Esophagus muscularis mucosa (tissue), 4 donors: ENCODE measurements around the gene LRRC41. TPM values are rescaled to one million over a fixed set of nuclear protein-coding genes. Genes with fewer than 3 reads are reported as not detected.

Experiments used
- DNase-seq: peaks from one replicate; pipeline ENCODE4 v3.0.0-alpha.2; 2017; ENCODE audit errors: extremely low spot score
- H3K27ac ChIP-seq, 4 donors: fragments of 200-600 bp; sonication (generic); replicated peaks in 1 of 4; 1 replicate in 3 of 4; 2 replicates in 1 of 4; pipeline ENCODE4 v1.5.1; 2016 to 2019; ENCODE audit warnings: mild to moderate bottlenecking in 1 of 4
- H3K27me3 ChIP-seq, 4 donors: fragments of 200-600 bp; sonication (generic); one replicate each; pipeline versions ENCODE4 v1.5.1 to v1.6.0; 2016 to 2019
- H3K36me3 ChIP-seq, 4 donors: fragments of 200-600 bp; sonication (generic); one replicate each; pipeline ENCODE4 v1.5.1; 2016 to 2019
- H3K4me1 ChIP-seq, 4 donors: fragments of 200-600 bp; sonication (generic); one replicate each; pipeline ENCODE4 v1.5.1; 2016 to 2019
- H3K4me3 ChIP-seq, 4 donors: fragments of 200-600 bp; sonication (generic); 1 replicate in 2 of 4; 2 replicates in 2 of 4; pipeline ENCODE4 v1.5.1; 2016 to 2019; ENCODE audit warnings: mild to moderate bottlenecking in 4 of 4, moderate library complexity in 1 of 4
- H3K9me3 ChIP-seq, 4 donors: fragments of 200-600 bp; sonication (generic); 1 replicate in 3 of 4; 2 replicates in 1 of 4; pipeline ENCODE4 v1.5.1; 2016 to 2019
- CTCF ChIP-seq, 3 experiments: fragments of 200-600 bp in 2 of 3; fragments of 450-650 bp in 1 of 3; sonication (generic) in 2 of 3; IDR thresholded peaks; one replicate each; pipeline ENCODE4 v1.5.1; 2017 to 2019; ENCODE audit warnings: antibody characterized with exemption in 3 of 3, mild to moderate bottlenecking in 2 of 3, moderate library complexity in 1 of 3
- EP300 ChIP-seq: sonication (generic); formaldehyde crosslinking; IDR thresholded peaks from one replicate; pipeline ENCODE4 v1.6.1; 2017; ENCODE audit warnings: antibody characterized with exemption
- POLR2A ChIP-seq: fragments of 450-650 bp; IDR thresholded peaks from one replicate; pipeline ENCODE4 v1.6.1; 2017; ENCODE audit warnings: antibody characterized with exemption, moderate library complexity, mild to moderate bottlenecking, low read depth
- POLR2AphosphoS5 ChIP-seq, 2 donors: sonication (generic); formaldehyde crosslinking; IDR thresholded peaks; one replicate each; pipeline ENCODE4 v1.6.1; 2017; ENCODE audit warnings: antibody characterized with exemption in 2 of 2
- WGBS: methylation state at CpG from one replicate; pipeline ENCODE4 v1.1.5; 2018; 5-methylcytosine and 5-hydroxymethylcytosine counted together
- intact Hi-C: fragments of 100-400 bp; cut with DNase I; formaldehyde crosslinking; loops from one replicate; pipeline ENCODE4 v1.15.1; 2023
- total RNA-seq, 4 donors: library from RNA; depleted of rRNA; stranded (reverse); fragments of >200 nt; gene quantifications; one replicate each; pipeline versions ENCODE4 v1.1.0 to v1.2.1, GENCODE V29; 2016

LRRC41 gene
- total RNA-seq, 4 donors from 2014 or later: 59.0 to 81.1 (median 75.8) TPM

GRCh38 chr1:46275030-46275337 lies 28.4 kb downstream of the LRRC41 start:
- H3K27me3 ChIP-seq: no peaks in the 10 kb centered on the region

GRCh38 chr1:46274225-46275029 lies 29.0 kb downstream of the LRRC41 start:
- no peaks in the 10 kb centered on the region for H3K27me3 ChIP-seq
- TF ChIP-seq POLR2AphosphoS5 (IDR thresholded peaks at IDR 0.05) (peak in 1 of 2 donors; percentile 15), POLR2A (no peak), CTCF (IDR thresholded peaks at IDR 0.05) (no peak)

More at GRCh38 chr1:46275030-46275337, 28.4 kb downstream of the LRRC41 start:
- Histone ChIP-seq H3K9me3 (no peaks in the 10 kb centered on the region), H3K27ac (no peak overlapping the region), H3K4me1 (no peaks in the 10 kb centered on the region), H3K36me3 (peaks cover 9 to 30% (median 27%) of the 10 kb centered on the region in 4 donors), H3K4me3 (no peak overlapping the region)
- 94% methylated on average over 6 of the region's 6 CpGs for WGBS
- intact Hi-C loops: no loop called here
- no peak for DNase-seq
- TF ChIP-seq CTCF (IDR thresholded peaks at IDR 0.05): no peak

GRCh38 chr1:46268578-46268977 lies 34.8 kb downstream of the LRRC41 start:
- WGBS: 100% methylated on average over 1 of the region's 1 CpG

More at GRCh38 chr1:46274225-46275029, 29.0 kb downstream of the LRRC41 start:
- Histone ChIP-seq H3K4me3 (no peak overlapping the region), H3K4me1 (no peaks in the 10 kb centered on the region), H3K27ac (no peak overlapping the region), H3K9me3 (no peaks in the 10 kb centered on the region), H3K36me3 (peaks cover 8 to 24% (median 22%) of the 10 kb centered on the region in 4 donors)
- DNase-seq: no peak
- 98% methylated on average over 6 of the region's 6 CpGs for WGBS
- intact Hi-C loops: no loop called here

GRCh38 chr1:46263146-46263545 lies 40.3 kb downstream of the LRRC41 start:
- Histone ChIP-seq H3K4me1 (no peaks in the 10 kb centered on the region), H3K4me3 (no peak overlapping the region), H3K27ac (no peak overlapping the region), H3K9me3 (no peaks in the 10 kb centered on the region), H3K27me3 (no peaks in the 10 kb centered on the region), H3K36me3 (no peaks in the 10 kb centered on the region)
- intact Hi-C loops: no loop called here
- DNase-seq: no peak
- WGBS: 88% methylated on average over 1 of the region's 2 CpGs
- no peak for TF ChIP-seq POLR2AphosphoS5 (IDR thresholded peaks at IDR 0.05)
- TF ChIP-seq CTCF (IDR thresholded peaks at IDR 0.05): no peak
- TF ChIP-seq POLR2A: no peak
- TF ChIP-seq EP300: no peak

More at GRCh38 chr1:46268578-46268977, 34.8 kb downstream of the LRRC41 start:
- DNase-seq: no peak
- intact Hi-C loops: no loop called here
- no peak for TF ChIP-seq EP300
- TF ChIP-seq CTCF (IDR thresholded peaks at IDR 0.05): no peak
- TF ChIP-seq POLR2A: no peak
- Histone ChIP-seq H3K27me3 (no peaks in the 10 kb centered on the region), H3K27ac (no peak overlapping the region), H3K9me3 (no peaks in the 10 kb centered on the region), H3K36me3 (no peaks in the 10 kb centered on the region), H3K4me1 (no peaks in the 10 kb centered on the region), H3K4me3 (no peak overlapping the region)

GRCh38 chr1:46262508-46262907 lies 40.9 kb downstream of the LRRC41 start:
- H3K27ac ChIP-seq: no peak overlapping the region
- TF ChIP-seq POLR2AphosphoS5 (IDR thresholded peaks at IDR 0.05) (no peak), EP300 (no peak), POLR2A (no peak), CTCF (IDR thresholded peaks at IDR 0.05) (no peak)
- no peak for DNase-seq
- 90% methylated on average over 1 of the region's 1 CpG for WGBS
- intact Hi-C loops: no loop called here
- H3K4me3 ChIP-seq: no peak overlapping the region
- H3K9me3 ChIP-seq: no peaks in the 10 kb centered on the region
- H3K4me1 ChIP-seq: no peaks in the 10 kb centered on the region
- no peaks in the 10 kb centered on the region for H3K36me3 ChIP-seq
- no peaks in the 10 kb centered on the region for H3K27me3 ChIP-seq
